Hepatocyte (in vitro differentiated cells): ENCODE results near the gene HDHD2. TPM values are rescaled to one million over a fixed set of nuclear protein-coding genes. Genes with fewer than 3 reads are reported as not detected.

Source experiments
- DNase-seq: peaks from one replicate; pipeline ENCODE4 v3.0.0-alpha.2; 2016; ENCODE audit warnings: low spot score
- H2AFZ ChIP-seq: fragments of 200-600 bp; sonication (generic); 2 replicates; pipeline ENCODE4 v1.6.0; 2016; ENCODE audit warnings: antibody characterized with exemption, mild to moderate bottlenecking
- H3K27ac ChIP-seq: fragments of 200-600 bp; sonication (generic); 2 replicates; pipeline ENCODE4 v1.5.1; 2016; ENCODE audit warnings: mild to moderate bottlenecking
- H3K27me3 ChIP-seq: fragments of 200-600 bp; sonication (generic); 2 replicates; pipeline ENCODE4 v1.6.1; 2016
- H3K36me3 ChIP-seq: fragments of 200-600 bp; sonication (generic); replicated peaks from 2 replicates; pipeline ENCODE4 v1.5.1; 2016; ENCODE audit warnings: low read depth; ENCODE audit not compliant: insufficient read depth
- H3K4me1 ChIP-seq: fragments of 200-600 bp; sonication (generic); 2 replicates; pipeline ENCODE4 v1.5.1; 2016; ENCODE audit warnings: mild to moderate bottlenecking, moderate library complexity; ENCODE audit not compliant: insufficient read depth
- H3K4me2 ChIP-seq: fragments of 200-600 bp; sonication (generic); 2 replicates; pipeline ENCODE4 v1.6.0; 2016
- H3K4me3 ChIP-seq: fragments of 200-600 bp; sonication (generic); 2 replicates; pipeline ENCODE4 v1.5.1; 2016; ENCODE audit warnings: mild to moderate bottlenecking
- H3K79me2 ChIP-seq: fragments of 200-600 bp; sonication (generic); 2 replicates; pipeline ENCODE4 v1.6.0; 2017; ENCODE audit warnings: mild to moderate bottlenecking
- H3K9me2 ChIP-seq: fragments of 200-600 bp; sonication (generic); replicated peaks from 2 replicates; pipeline ENCODE4 v1.6.0; 2017; ENCODE audit warnings: mild to moderate bottlenecking; ENCODE audit not compliant: insufficient read depth
- H3K9me3 ChIP-seq: fragments of 200-600 bp; sonication (generic); 2 replicates; pipeline ENCODE4 v1.5.1; 2016; ENCODE audit warnings: low read depth, mild to moderate bottlenecking
- H4K20me1 ChIP-seq: fragments of 200-600 bp; sonication (generic); 2 replicates; pipeline ENCODE4 v1.6.0; 2016; ENCODE audit warnings: mild to moderate bottlenecking; ENCODE audit not compliant: insufficient read depth, poor library complexity, severe bottlenecking
- CTCF ChIP-seq: fragments of 200-600 bp; sonication (generic); IDR thresholded peaks from 2 replicates; pipeline ENCODE4 v1.5.1; 2016; ENCODE audit warnings: antibody characterized with exemption, mild to moderate bottlenecking; ENCODE audit not compliant: poor library complexity
- EZH2 ChIP-seq: fragments of 200-600 bp; sonication (generic); IDR thresholded peaks from 2 replicates; pipeline ENCODE4 v1.6.1; 2016; ENCODE audit warnings: antibody characterized with exemption, mild to moderate bottlenecking, borderline replicate concordance
- EZH2phosphoT487 ChIP-seq: fragments of 200-600 bp; sonication (generic); IDR thresholded peaks from one replicate; pipeline ENCODE4 v1.6.1; 2018; ENCODE audit warnings: antibody characterized with exemption, mild to moderate bottlenecking, low read depth, moderate library complexity; ENCODE audit not compliant: unreplicated experiment, severe bottlenecking
- WGBS: methylation state at CpG from one replicate; pipeline ENCODE4 v1.1.6; 2016; ENCODE audit warnings: low lambda C conversion rate; ENCODE audit errors: missing lambda C conversion rate; 5-methylcytosine and 5-hydroxymethylcytosine counted together
- polyA plus RNA-seq: library from polyadenylated mRNA; unstranded; fragments of >200 nt; fragmentation: Nextera tagmentation; extraction: Ambion mirVana; gene quantifications from 2 replicates; pipeline ENCODE4 v1.2.1, GENCODE V29; 2016
- total RNA-seq: library from RNA; depleted of rRNA; stranded (reverse); fragments of >200 nt; gene quantifications from 2 replicates; pipeline ENCODE4 v1.2.3, GENCODE V29; 2014

Gene HDHD2
- total and polyA plus RNA-seq, 2 experiments from 2014 or later, result 22.3 to 32.1 TPM

GRCh38 chr18:47143899-47144485 is 6.3 kb downstream of the HDHD2 start:
- WGBS, result 99% methylated on average over 4 of the region's 4 CpGs
- H3K79me2 ChIP-seq, result peaks cover 88% of the 10 kb centered on the region

GRCh38 chr18:47143153-47143552 is 7.1 kb downstream of the HDHD2 start:
- Histone ChIP-seq H3K9me2 (no peaks in the 10 kb centered on the region), H3K27ac (no peak overlapping the region), H3K79me2 (peaks cover 83% of the 10 kb centered on the region), H3K9me3 (no peaks in the 10 kb centered on the region), H4K20me1 (peaks cover 15% of the 10 kb centered on the region), H3K36me3 (no peaks in the 10 kb centered on the region), H3K4me2 (no peak overlapping the region), H3K4me3 (no peak overlapping the region), H3K4me1 (no peaks in the 10 kb centered on the region), H2AFZ (no peak overlapping the region), H3K27me3 (no peaks in the 10 kb centered on the region)
- WGBS, result 98% methylated on average over 5 of the region's 5 CpGs
- no peak for DNase-seq
- TF ChIP-seq EZH2 (no peak), CTCF (no peak), EZH2phosphoT487 (no peak)

More at GRCh38 chr18:47143899-47144485, 6.3 kb downstream of the HDHD2 start:
- no peak for DNase-seq
- Histone ChIP-seq H2AFZ (no peak overlapping the region), H3K27me3 (no peaks in the 10 kb centered on the region), H3K9me3 (no peaks in the 10 kb centered on the region), H3K9me2 (no peaks in the 10 kb centered on the region), H3K4me1 (peaks cover 3% of the 10 kb centered on the region), H3K27ac (no peak overlapping the region), H3K4me2 (no peak overlapping the region), H3K4me3 (no peak overlapping the region), H3K36me3 (no peaks in the 10 kb centered on the region), H4K20me1 (peaks cover 15% of the 10 kb centered on the region)
- TF ChIP-seq CTCF (no peak), EZH2phosphoT487 (no peak), EZH2 (no peak)

- H3K27me3 ChIP-seq, result no peaks in the 10 kb centered on the region
- peaks cover 65% of the 10 kb centered on the region for H3K79me2 ChIP-seq
- H3K9me3 ChIP-seq, result no peaks in the 10 kb centered on the region
- no peak overlapping the region for H3K4me2 ChIP-seq
- no peak overlapping the region for H3K4me3 ChIP-seq
- no peak for DNase-seq
- no peaks in the 10 kb centered on the region for H3K36me3 ChIP-seq
- no peak for TF ChIP-seq EZH2phosphoT487
- TF ChIP-seq EZH2, result no peak
- no peak for TF ChIP-seq CTCF
- H4K20me1 ChIP-seq, result peaks cover 15% of the 10 kb centered on the region
- H2AFZ ChIP-seq, result no peak overlapping the region
- H3K27ac ChIP-seq, result no peak overlapping the region
- no peaks in the 10 kb centered on the region for H3K4me1 ChIP-seq
- no peaks in the 10 kb centered on the region for H3K9me2 ChIP-seq
These were observed 9.0 kb downstream of the HDHD2 start for GRCh38 chr18:47141289-47141688.
